ENCODE data around the gene FFAR3. TPM values are rescaled to one million over a fixed set of nuclear protein-coding genes. Genes with fewer than 3 reads are reported as not detected.

FFAR3 gene
- total RNA-seq, 3 donors from 2014 or later: 1.5 TPM; not detected in 2

DNA sequence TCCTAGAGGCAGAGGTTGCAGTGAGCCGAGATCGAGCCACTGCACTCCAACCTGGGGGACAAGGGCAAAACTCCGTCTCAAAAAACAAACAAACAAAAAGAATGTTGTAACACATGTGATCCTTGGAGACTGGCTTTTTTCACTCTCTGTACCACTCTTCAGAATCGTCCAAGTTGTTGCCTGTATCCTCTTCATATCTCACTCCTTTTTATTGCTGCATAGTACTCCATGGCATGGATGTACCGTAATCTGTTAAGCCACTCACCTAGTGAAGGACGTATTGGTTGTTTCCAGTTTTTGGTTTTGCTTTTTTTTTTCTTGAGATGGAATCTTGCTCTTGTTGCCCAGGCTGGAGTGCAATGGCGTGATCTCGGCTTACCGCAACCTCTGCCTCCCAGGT is 36.2 kb upstream of the FFAR3 start:
- H3K4me3 ChIP-seq: no peak overlapping the region
- intact Hi-C loops (cut with DNase I, micrococcal nuclease): no loop called here
- DNase-seq: peak in 1 of 3 donors; percentile 2
- no peaks in the 10 kb centered on the region for H3K4me1 ChIP-seq (ENCODE audit: low read depth)
- TF ChIP-seq, protein P1, sequence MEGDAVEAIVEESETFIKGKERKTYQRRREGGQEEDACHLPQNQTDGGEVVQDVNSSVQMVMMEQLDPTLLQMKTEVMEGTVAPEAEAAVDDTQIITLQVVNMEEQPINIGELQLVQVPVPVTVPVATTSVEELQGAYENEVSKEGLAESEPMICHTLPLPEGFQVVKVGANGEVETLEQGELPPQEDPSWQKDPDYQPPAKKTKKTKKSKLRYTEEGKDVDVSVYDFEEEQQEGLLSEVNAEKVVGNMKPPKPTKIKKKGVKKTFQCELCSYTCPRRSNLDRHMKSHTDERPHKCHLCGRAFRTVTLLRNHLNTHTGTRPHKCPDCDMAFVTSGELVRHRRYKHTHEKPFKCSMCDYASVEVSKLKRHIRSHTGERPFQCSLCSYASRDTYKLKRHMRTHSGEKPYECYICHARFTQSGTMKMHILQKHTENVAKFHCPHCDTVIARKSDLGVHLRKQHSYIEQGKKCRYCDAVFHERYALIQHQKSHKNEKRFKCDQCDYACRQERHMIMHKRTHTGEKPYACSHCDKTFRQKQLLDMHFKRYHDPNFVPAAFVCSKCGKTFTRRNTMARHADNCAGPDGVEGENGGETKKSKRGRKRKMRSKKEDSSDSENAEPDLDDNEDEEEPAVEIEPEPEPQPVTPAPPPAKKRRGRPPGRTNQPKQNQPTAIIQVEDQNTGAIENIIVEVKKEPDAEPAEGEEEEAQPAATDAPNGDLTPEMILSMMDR (IDR thresholded peaks at IDR 0.05): no peak
- H3K36me3 ChIP-seq (ENCODE audit: low read depth): no peaks in the 10 kb centered on the region
- no peaks in the 10 kb centered on the region for H3K9me3 ChIP-seq
- ATAC-seq: no peak

DNA sequence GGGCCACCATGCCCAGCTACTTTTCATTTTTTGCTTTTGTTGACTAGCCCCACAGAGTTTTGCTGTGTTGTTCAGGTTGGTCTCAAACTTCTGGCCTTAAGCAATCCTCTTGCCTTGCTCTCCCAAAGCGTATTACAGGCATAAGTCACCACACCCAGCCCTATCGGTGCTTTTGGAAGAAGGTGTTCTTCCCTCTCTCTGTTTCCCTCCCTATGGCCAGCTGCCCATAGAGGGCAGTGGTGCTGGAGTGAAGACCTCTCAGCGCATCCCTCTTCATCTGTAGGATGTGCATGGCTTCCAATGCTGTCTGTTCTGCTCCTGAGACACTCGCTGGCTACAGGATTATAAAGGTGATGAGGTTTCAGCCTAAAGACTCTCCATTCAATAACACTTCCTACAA is 30.6 kb upstream of the FFAR3 start:
- Histone ChIP-seq H3K4me1 (ENCODE audit: low read depth) (no peaks in the 10 kb centered on the region), H3K9me3 (no peaks in the 10 kb centered on the region), H3K4me3 (no peak overlapping the region), H3K36me3 (ENCODE audit: low read depth) (no peaks in the 10 kb centered on the region)
- ATAC-seq (no peak), DNase-seq (no peak)
- TF ChIP-seq, protein P1 (IDR thresholded peaks at IDR 0.05): no peak
- intact Hi-C loops (cut with DNase I, micrococcal nuclease): no loop called here

DNA sequence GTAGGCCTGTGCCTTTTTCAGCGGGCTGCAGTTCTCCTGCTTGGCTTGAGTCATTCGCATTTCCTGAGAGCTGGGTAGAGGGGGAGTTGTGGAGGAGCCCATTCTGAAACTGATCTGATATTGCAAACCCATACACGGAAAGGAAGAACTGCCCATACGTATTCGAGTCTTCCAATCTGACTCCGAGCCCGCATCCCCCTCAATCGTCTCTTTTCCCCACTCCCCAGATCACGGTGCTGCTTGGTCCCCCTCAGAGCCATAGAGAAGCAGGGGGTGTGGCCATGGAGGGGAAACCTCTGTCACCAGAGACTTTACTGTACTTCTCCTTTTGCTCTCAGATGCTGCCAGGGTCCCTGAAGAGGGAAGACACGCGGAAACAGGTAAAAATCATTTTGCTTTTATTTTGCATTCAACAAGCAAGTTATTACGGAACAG is 29.4 kb upstream of the FFAR3 start, which contains the start of gene CD22:
Gene CD22 (plus strand): TSS at position 337 of the 435 bp plus-strand sequence. CDS start 2,854 bp downstream, outside the sequence.
- H3K9me3 ChIP-seq: no peaks in the 10 kb centered on the region
- ATAC-seq: peak; percentile 63
- DNase-seq: no peak
- no peaks in the 10 kb centered on the region for H3K36me3 ChIP-seq (ENCODE audit: low read depth)
- no peaks in the 10 kb centered on the region for H3K4me1 ChIP-seq (ENCODE audit: low read depth)
- TF ChIP-seq, protein P1 (IDR thresholded peaks at IDR 0.05): no peak
- intact Hi-C loops (cut with DNase I, micrococcal nuclease): no loop called here
- no peak within 1 kb of the TSS for H3K4me3 ChIP-seq

DNA sequence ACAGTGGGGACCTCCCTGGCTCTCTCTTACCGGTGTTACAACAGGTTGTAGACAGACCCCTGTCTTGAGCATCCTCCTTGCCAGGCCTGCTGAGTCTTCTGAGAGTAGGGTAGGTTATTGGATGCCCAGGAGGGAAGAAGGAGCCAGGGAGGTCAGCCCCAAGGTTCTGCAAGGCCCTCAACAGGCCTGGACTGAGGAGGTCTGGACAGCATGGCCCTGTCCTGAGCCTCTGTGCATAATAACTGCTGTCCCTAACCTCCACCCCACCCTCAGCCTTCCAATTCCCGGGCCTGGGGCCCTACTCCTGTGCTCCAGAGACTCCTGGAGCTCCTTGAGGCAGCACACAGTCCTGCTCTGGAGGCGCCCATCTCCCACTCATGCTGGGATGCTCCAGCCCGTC is 28.9 kb upstream of the FFAR3 start:
- TF ChIP-seq, protein P1 (IDR thresholded peaks at IDR 0.05): no peak

DNA sequence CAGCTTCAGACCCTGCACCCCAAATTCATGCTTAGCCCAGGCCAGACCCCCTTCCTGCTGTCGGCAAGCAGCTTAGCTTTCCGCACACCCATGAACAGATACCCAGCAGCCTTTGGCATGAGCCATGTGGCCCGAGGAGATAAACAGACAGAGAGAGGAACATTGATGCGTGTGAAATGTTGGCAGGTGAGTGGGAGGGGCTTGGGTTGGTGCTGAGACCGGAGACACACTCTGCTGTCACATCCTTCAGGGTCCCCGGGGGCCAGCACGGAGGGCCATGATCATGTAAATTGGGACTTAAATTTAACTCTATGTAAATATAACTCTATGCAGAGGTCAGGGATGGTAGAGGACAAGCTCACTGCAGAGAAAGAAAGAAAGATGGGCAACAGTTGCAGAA is 27.8 kb upstream of the FFAR3 start:
- Histone ChIP-seq H3K4me3 (no peak overlapping the region), H3K4me1 (ENCODE audit: low read depth) (no peaks in the 10 kb centered on the region), H3K9me3 (no peaks in the 10 kb centered on the region), H3K36me3 (ENCODE audit: low read depth) (no peaks in the 10 kb centered on the region)
- DNase-seq (peak in 1 of 3 donors; percentile 78), ATAC-seq (peak; percentile 75)
- TF ChIP-seq, protein P1 (IDR thresholded peaks at IDR 0.05): no peak
- intact Hi-C loops (cut with DNase I, micrococcal nuclease): no loop called here

More for the DNA sequence above, 28.9 kb upstream of the FFAR3 start:
- ATAC-seq (peak; percentile 9), DNase-seq (no peak)
- intact Hi-C loops (cut with DNase I, micrococcal nuclease): no loop called here
- Histone ChIP-seq H3K9me3 (no peaks in the 10 kb centered on the region), H3K36me3 (ENCODE audit: low read depth) (no peaks in the 10 kb centered on the region), H3K4me3 (no peak overlapping the region), H3K4me1 (ENCODE audit: low read depth) (no peaks in the 10 kb centered on the region)

Data from mucosa of descending colon (tissue), 3 donors.